ENCODE data around the gene PNLIPRP2. TPM values are rescaled to one million over a fixed set of nuclear protein-coding genes. Genes with fewer than 3 reads are reported as not detected.

PNLIPRP2 gene
- total RNA-seq, 1 donor from 2014 or later, result not detected

GRCh38 chr10:116694243-116694926, 73.6 kb downstream of the PNLIPRP2 start:
- no peak overlapping the region for H3K4me3 ChIP-seq
- H3K27ac ChIP-seq, result no peak overlapping the region
- TF ChIP-seq CTCF (IDR thresholded peaks at IDR 0.05), result no peak
- H3K4me1 ChIP-seq, result peaks cover 18% of the 10 kb centered on the region
- DNase-seq (peak; percentile 71), ATAC-seq (peak; percentile 79)
- intact Hi-C loops (cut with DNase I), result no loop called here
- H3K9me3 ChIP-seq, result no peaks in the 10 kb centered on the region
- no peaks in the 10 kb centered on the region for H3K27me3 ChIP-seq
- H3K36me3 ChIP-seq, result no peaks in the 10 kb centered on the region

Other genes starting within 250 kb of the PNLIPRP2 start
- 0.20 TPM for gene PNLIPRP3, start 193.1 kb upstream of the PNLIPRP2 start, total RNA-seq
- not detected for gene PNLIP, start 75.0 kb upstream of the PNLIPRP2 start, total RNA-seq
- not detected for gene PNLIPRP1, start 30.0 kb upstream of the PNLIPRP2 start, total RNA-seq
- 7.4 TPM for gene HSPA12A, start 121.6 kb downstream of the PNLIPRP2 start, total RNA-seq
- gene ENO4, start 228.5 kb downstream of the PNLIPRP2 start, total RNA-seq, result not detected